HT-29 (cell line): Measurements from ENCODE around the gene HNRNPDL. TPM values are rescaled to one million over a fixed set of nuclear protein-coding genes. Genes with fewer than 3 reads are reported as not detected.
A peak's percentile ranks its signal among the peaks of the same experiment; 100 is the strongest.
"Not testable (repeated sequence)": the region's sequence is repeated elsewhere in the genome, so short reads cannot be mapped to it uniquely, and the experiment has no call there.

Experiments
- DNase-seq: peaks from one replicate; pipeline ENCODE4 v3.0.0-alpha.2; 2015; ENCODE audit warnings: low spot score
- small RNA-seq: library from RNA; depleted of rRNA; stranded (forward); fragments of <200 nt; gene quantifications from one replicate; pipeline ENCODE3, GENCODE V24; 2014
- total RNA-seq: library from RNA; depleted of rRNA; stranded (reverse); fragments of >200 nt; shearing (Covaris generic); gene quantifications from 2 replicates; pipeline ENCODE4 v1.2.3, GENCODE V29; 2014; rRNA removed

HNRNPDL gene
- total RNA-seq, 1 experiment from 2014 or later = 127 TPM

GRCh38 chr4:82388405-82388804, 41.9 kb downstream of the HNRNPDL start:
- DNase-seq = no peak

GRCh38 chr4:82386312-82386711, 44.0 kb downstream of the HNRNPDL start:
- DNase-seq = not testable (repeated sequence)

- DNase-seq = no peak
Observed at GRCh38 chr4:82382751-82383150, 47.5 kb downstream of the HNRNPDL start.

GRCh38 chr4:82381661-82382296, 48.5 kb downstream of the HNRNPDL start:
- no peak for DNase-seq

- no peak for DNase-seq
Observed at GRCh38 chr4:82381235-82381634, 49.0 kb downstream of the HNRNPDL start.

GRCh38 chr4:82380831-82381230, 49.4 kb downstream of the HNRNPDL start:
- no peak for DNase-seq

GRCh38 chr4:82380344-82380743, 49.9 kb downstream of the HNRNPDL start:
- peak; percentile 69 for DNase-seq

GRCh38 chr4:82376109-82376508, 54.2 kb downstream of the HNRNPDL start:
- no peak for DNase-seq

GRCh38 chr4:82373816-82374625, 56.2 kb downstream of the HNRNPDL start, which contains the start of gene HNRNPD:
HNRNPD (minus strand) TSS chr4:82373991; CDS start chr4:82373678, 313 bp downstream.
- peak; percentile 98 for DNase-seq

GRCh38 chr4:82373486-82373815, 56.8 kb downstream of the HNRNPDL start:
- no peak for DNase-seq

Small RNAs within 50 kb of the gene (small RNA-seq; reads per million reads assigned to genes)
- not detected for gene RF00150

Other genes with a start within 250 kb of the HNRNPDL start
- gene HNRNPD, start 56.5 kb downstream of the HNRNPDL start, total RNA-seq = 80.1 and 89.9 TPM in 2 replicates
- 67.9 and 74.9 TPM in 2 replicates for gene ENOPH1, start 128 bp upstream of the HNRNPDL start, total RNA-seq
- gene TMEM150C, start 131.5 kb upstream of the HNRNPDL start, total RNA-seq = not detected in 2 replicates